Breast epithelium (tissue), 3 donors: ENCODE measurements around the gene ARHGAP18.

Experiments
- POLR2AphosphoS5 ChIP-seq, 3 donors: sonication (generic); formaldehyde crosslinking; IDR thresholded peaks; one replicate each; pipeline ENCODE4 v1.6.1; 2017; ENCODE audit warnings: antibody characterized with exemption in 3 of 3
- TF ChIP-seq, protein P1 (sequence below), 3 donors: fragments of 450-650 bp; IDR thresholded peaks; one replicate each; pipeline ENCODE4 v1.5.1; 2016 to 2017; ENCODE audit warnings: antibody characterized with exemption in 3 of 3, mild to moderate bottlenecking in 3 of 3, moderate library complexity in 3 of 3

DNA sequence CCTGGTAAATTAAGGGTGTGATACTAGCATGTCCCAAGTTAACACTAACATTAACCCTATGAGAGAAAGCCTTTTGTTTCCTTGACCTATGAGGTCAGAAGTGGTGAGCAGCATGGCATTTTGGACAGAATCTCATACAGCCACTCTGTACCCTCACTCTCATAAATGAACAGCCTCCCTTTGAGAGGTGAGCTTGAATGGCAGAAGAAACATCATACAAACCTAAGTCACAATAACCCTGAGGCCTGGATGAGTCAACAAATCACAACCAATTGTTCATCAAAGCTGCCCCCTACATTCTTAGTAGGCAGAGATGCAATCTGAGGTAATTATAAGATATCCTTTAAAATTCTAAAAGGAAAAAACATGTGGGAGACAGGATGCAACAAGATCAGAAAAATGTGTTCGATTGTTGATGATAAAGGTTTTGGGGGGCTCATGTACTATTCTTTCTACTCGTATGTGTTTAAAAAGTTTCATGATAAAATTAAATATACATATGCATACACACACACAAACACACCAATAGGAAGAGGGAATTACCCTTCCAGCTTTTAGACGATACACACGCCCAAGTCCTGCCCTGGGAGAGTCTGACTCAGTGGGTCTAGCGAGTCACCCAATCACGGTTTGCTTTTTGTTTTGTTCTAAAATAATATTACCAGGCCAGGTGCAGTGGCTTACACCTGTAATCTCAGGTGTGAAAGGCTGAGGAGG lies 117.3 kb downstream of the ARHGAP18 start:
- TF ChIP-seq, protein P1, sequence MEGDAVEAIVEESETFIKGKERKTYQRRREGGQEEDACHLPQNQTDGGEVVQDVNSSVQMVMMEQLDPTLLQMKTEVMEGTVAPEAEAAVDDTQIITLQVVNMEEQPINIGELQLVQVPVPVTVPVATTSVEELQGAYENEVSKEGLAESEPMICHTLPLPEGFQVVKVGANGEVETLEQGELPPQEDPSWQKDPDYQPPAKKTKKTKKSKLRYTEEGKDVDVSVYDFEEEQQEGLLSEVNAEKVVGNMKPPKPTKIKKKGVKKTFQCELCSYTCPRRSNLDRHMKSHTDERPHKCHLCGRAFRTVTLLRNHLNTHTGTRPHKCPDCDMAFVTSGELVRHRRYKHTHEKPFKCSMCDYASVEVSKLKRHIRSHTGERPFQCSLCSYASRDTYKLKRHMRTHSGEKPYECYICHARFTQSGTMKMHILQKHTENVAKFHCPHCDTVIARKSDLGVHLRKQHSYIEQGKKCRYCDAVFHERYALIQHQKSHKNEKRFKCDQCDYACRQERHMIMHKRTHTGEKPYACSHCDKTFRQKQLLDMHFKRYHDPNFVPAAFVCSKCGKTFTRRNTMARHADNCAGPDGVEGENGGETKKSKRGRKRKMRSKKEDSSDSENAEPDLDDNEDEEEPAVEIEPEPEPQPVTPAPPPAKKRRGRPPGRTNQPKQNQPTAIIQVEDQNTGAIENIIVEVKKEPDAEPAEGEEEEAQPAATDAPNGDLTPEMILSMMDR (IDR thresholded peaks at IDR 0.05), result no peak
- TF ChIP-seq POLR2AphosphoS5 (IDR thresholded peaks at IDR 0.05), result no peak
